Dedifferentiated amniotic fluid mesenchymal stem cell (primary cell): Measurements from ENCODE around the gene PRM2.
"Not testable (repeated sequence)": the region's sequence is repeated elsewhere in the genome, so short reads cannot be mapped to it uniquely, and the experiment has no call there.

Source experiments
- DNase-seq: peaks from one replicate; pipeline ENCODE4 v3.0.0-alpha.2; 2016; ENCODE audit errors: extremely low spot score

Gene PRM2

DNA sequence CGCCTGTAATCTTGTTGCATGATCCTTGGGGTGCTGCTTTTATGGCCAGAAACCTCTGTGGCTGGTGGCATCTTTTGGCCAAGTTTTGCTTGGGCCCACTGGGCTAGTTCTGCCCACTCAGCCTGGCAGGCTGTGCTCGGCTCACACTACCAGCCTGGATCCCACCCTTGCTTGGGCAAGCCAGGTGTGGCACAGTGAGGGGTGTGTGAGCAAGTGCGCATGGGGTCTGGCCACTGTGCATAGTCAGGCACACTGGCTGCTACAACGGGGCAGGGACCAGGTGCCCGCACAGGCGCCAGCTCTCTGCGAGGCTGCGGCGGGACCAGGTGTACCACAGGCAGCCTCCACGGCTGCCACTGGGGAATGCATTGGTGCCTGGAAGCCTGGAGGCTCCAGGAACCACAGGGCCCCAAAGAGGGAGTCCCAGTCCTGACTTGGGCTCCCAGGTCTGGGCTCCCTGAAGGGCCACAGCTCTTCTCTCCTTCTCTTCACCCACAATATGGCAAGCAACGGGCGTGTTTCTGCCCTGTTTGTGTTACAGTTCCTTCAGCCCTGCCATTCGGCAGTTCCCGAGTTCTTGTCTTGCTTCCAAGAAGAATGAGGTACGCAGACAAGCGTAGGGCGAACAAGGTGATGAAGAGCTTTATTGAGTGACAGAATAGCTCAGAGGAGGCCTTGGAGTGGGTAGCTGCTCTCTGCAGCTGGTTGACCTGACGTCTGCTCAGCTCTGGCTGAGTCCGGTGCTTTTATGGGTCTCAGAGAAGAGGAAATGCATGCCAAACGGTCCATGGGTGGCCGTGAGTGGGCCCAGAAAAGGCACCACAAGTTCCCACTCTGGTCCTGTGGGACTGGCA, 31.6 kb upstream of the PRM2 start:
- no peak for DNase-seq

DNA sequence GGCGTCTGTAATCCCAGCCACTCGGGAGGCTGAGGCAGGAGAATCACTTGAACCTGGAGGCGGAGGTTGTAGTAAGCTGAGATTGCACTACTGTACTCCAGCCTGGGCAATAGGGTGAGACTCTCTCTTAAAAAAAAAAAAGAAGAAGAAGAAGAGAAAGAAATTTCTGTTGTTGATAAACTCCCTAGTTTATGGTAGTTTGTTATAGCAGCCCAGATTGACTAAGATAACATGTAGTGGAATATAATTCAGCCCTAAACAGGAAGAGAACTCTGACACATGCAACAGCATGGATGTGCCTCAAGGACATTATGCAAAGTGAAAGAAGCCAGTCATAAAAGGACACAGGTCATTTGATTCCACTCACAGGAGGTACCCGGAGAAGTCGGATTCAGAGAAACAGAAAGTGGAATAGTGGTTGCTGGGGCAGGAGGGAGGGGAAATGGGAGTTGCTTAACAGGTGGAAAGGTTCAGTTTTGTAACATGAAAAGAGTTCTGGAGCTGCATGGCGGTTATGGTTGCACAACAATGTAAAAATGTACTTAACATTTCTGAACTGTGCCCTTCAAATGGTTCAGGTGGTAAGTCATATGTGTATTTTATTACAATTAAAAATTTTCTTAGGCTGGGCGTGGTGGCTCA, 30.8 kb upstream of the PRM2 start:
- DNase-seq = no peak

DNA sequence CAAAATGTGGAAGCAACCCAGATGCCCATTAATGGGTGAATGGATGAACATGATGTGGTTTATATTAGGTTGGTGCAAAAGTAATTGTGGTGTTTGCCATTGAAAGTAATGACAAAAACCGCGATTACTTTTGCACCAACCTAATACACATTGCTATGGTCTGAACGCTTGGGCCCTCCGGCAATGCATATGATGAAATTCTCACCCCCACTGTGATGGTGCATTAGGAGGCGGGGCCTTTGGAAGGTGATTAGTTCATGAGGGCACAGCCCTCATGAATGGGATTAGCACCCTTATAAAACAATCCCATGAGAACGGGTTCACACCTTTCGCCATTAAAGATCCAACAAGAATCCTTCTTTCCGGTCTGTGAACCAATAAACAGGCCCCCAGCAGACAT, 30.1 kb upstream of the PRM2 start:
- no peak for DNase-seq

DNA sequence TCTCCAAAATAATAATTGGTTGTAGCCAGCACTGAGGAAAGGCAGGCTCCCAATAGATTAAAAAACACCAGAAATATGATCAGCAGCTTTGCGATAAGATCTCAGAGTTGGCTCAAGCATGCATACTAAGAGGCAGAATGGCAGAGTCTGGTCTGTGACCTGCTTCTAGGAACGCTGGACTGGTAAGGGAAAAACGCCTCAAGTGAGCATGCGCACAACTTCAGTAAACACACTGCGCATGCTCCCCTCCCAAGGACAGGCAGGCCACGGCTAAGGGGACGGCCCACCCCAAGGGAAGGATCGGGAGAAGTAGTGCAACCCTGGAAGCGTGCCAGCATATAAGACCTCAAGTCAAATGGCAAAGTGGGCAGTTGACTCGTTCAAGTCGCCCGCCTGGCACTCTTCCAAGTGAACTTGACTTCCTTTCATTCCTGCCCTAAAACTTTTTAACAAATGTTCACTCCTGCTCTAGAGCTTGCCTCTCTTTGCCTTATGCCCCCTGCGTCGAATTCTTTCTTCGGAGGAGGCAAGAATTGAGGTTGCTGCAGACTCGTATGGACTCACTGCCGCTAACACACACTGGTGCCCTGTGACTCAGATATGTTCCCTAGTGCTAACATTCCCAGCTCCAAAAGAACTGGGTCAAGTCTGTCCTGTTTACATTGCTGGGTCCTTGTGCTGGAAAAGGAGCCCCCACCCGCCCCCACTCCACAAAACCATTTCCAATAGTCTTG, 27.3 kb upstream of the PRM2 start:
- no peak for DNase-seq

DNA sequence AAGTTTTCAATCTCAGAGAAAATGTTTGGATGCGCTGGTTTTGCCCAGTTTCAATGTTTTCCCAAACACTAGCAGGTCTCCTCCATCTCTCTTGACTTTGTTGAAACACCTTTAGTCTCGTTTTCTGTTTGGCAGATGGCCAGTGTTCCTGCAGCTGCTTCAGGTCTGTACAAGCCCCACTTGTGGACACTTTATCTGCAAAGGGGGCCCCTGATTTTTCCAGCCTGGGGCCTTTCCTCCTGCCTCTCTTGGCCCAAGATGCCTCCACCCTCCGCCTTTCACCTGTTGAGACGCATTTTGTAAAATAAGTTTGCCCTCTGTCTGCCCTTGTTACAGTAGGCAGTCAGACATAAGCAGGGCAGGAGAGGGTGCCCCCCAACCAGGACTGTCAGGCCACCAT, 26.7 kb upstream of the PRM2 start:
- no peak for DNase-seq

DNA sequence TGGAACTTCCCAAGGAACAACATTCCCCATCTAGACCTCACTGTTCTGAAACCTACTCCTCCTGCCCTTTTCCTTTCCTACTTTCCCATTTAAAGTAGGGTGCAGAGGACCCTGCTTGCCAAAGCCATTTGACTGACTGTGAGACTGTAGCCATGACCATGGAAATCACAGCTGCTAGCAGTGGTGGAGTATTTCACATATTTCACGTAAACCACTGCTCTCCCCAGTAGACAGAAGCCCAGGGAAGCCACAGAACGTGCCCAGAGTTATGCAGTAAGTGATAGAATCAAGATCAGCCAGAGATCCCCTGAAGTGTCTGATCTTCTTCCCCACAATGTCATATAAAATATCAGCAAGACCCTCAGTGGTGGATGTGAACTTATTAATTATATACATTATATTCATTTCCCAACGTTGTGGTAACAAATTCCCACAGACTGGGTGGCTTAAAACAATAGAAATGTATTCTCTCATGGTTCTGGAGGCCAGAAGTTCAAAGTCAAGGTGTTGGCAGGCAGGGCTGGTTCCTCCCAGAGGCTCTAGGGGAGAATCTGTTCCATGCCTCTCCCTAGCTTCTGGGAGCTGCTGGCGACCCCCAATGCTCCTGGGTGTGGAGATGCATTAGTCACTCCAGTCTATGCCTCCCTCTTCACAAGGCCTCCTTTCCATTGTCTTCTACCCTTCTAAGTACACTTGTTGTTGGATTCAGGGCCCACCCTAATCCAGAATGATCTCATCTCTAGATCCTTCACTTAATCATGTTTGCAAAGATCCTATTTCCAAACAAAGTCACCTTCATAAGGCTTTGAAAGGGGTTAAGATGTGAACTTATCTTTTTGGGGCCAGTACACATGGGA, 25.6 kb upstream of the PRM2 start:
- DNase-seq = no peak

DNA sequence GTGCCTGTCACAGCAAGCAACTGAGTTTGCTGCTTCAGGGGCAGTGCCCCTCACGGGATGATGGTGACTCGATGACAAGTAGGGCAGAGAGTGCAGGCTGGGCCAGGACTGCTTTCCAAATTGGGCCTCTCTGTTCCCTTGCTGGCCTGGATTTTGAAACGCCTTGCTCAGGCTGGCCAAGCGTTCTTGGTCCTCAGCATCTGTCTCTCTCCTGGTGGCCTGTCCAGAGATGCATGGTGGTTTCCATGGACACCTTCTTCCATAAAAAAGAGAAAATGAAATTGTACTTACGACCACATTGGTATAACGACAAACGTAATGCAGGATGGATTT, 24.2 kb upstream of the PRM2 start:
- DNase-seq = no peak

- no peak for DNase-seq
Observed at GRCh38 chr16:11299865-11300559, 23.7 kb upstream of the PRM2 start.

- DNase-seq = not testable (repeated sequence)
Observed at GRCh38 chr16:11298950-11299547, 22.8 kb upstream of the PRM2 start.

DNA sequence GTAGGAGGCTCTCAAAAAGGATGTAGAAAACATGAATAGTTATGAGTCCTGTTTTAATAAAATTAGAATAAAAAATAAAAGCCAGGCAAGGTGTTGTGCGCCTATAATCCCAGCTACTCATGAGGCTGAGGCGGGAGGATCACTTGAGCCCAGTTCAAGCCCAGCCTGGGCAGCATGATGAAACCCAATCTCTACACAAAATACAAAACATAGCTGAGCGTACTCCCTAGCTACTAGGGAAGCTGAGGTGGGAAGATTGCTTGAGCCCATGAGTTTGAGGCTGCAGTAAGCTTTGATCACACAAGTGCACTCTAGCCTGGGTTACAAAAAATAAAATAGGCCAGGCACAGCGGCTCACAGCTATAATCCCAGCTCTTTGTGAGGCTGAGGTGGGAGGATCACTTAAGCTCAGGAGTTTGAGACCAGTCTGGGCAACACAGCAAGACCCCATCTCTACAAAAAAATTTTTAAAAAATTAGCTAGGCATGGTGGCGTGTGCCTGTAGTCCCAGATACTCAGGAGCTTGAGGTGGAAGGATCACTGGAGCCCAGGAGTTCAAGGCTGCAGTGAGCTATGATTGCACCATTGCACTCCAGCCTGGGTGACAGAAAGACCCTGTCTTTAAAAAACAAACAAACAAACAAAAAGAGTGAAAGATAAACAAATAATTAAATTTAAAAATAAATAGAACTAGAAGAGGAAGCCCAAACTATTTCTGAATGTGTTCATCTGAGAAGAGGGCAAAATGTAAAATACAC, 22.0 kb upstream of the PRM2 start:
- DNase-seq = no peak

GRCh38 chr16:11297492-11298142, 21.3 kb upstream of the PRM2 start:
- peak; percentile 35 for DNase-seq

DNA sequence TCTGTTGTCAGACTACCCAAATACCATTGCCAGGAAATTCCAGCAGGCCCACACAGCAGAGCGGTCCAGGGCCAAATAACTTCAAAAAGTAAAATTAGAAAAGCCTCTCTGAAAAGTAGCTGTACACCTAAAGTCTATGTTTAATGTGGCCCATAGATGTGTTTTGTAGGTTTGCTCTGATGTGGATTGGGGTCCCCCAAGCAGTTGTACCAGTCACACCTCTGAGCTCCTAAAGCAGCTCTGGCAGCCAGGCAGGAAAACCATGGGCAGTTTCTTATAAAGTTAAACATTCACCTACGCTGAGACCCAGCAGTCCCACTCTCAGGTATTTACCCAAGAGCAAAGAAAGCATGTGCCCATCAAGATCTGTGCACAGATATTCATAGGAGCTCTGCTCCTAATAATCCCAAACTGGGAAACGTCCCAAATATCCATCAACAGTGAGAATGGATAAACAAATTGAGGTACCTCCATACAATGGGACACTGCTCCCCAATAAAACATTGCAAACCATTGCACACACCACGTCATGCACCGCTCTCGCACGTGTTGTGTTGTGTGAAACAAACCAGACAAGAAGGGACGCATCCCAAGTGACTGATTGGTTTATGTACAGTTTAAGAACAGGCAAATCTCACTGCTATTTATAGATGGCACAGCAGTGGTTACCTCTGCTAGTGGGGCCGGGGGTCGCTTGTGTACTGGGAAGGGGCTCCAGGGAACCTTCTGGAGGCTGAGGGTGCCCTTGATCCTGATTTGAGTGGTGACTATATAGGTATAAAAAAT, 20.6 kb upstream of the PRM2 start:
- no peak for DNase-seq

DNA sequence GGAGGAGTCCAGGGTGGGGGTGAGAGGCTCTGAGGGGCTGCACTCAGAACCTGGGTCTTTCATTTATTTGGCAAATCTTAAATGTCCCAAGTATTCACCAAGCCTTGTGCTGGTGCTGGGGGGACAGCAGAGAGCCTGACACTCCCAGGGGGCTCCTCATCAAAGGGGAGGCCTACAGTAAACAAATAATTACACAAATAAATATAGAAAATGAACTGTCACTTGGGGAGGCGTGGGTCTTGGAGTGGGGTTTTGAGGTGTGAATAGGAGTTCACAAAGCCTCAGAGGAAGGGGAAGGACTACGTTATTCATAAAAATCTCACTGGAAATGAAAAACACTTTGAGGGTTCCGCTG, 20.0 kb upstream of the PRM2 start:
- DNase-seq = no peak

GRCh38 chr16:11295672-11296071, 19.4 kb upstream of the PRM2 start:
- DNase-seq = no peak

DNA sequence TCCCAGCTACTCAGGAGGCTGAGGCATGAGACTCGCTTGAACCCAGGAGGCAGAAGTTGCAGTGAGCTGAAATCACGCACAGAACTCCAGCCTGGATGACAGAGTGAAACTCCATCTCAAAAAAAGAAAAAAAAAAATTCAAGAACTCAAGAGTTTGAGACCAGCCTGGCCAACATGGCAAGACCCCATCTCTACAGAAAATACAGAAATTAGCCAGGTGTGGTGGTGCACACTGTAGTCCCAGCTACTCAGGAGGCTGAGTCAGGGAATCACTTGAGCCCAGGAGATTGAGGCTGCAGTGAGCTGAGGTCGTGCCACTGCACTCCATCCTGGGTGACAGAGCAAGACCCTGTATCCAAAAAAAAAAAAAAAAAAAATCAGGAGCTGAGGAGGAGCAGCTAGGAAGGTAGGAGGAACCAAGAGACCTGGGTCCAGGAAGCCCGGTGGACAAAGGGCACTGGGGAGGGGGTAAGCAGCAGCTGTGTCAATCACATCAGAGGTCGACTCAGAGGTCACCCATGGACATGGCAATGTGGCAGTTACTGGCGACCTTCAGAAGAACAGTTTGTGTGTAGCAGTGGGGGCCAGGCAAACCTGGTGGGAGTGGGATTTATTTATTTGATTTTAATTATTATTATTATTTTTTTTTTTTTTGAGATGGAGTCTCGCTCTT, 15.9 kb upstream of the PRM2 start:
- DNase-seq = no peak

- no peak for DNase-seq
Observed at GRCh38 chr16:11291091-11291703, 14.9 kb upstream of the PRM2 start.

- no peak for DNase-seq
Observed at GRCh38 chr16:11290102-11290893, 14.0 kb upstream of the PRM2 start.
